SK-N-DZ (cell line): ENCODE results near the gene PIK3CB.
"Not testable (repeated sequence)": the region's sequence is repeated elsewhere in the genome, so short reads cannot be mapped to it uniquely, and the experiment has no call there.

Experiments used
- DNase-seq: peaks from one replicate; pipeline ENCODE4 v3.0.0-alpha.2; 2015; ENCODE audit warnings: low spot score

Gene PIK3CB

DNA sequence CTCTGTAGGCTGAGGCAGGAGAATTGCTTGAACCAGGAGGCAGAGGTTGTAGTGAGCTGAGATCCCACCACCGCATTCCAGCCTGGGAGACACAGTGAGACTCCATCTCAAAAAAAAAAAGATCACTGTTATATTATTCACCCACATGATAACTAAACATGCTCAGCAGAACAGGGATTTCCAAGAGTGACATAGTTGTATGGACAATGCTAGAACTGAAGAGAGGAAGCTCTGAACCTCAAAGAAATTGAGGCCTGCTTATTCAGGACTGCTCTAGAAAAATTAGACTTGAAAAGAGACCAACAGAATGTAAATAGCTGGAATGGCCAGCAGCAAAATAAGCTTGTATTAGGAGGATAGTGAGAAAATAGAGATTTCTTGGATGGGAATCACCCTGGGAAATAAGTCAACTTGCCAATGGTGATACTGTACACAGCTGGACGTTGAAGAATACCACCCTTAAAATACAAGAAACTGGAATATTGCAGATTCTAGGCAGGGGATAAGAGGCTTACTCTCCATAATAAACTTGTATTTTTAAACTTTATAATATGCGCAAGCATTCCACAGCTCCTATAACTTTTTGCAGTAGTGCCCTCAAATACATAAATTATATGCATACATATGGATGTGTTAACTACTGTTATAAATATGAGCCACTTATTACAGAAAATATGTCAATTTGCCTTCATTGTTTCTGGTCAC is 28.2 kb downstream of the PIK3CB start:
- no peak for DNase-seq

DNA sequence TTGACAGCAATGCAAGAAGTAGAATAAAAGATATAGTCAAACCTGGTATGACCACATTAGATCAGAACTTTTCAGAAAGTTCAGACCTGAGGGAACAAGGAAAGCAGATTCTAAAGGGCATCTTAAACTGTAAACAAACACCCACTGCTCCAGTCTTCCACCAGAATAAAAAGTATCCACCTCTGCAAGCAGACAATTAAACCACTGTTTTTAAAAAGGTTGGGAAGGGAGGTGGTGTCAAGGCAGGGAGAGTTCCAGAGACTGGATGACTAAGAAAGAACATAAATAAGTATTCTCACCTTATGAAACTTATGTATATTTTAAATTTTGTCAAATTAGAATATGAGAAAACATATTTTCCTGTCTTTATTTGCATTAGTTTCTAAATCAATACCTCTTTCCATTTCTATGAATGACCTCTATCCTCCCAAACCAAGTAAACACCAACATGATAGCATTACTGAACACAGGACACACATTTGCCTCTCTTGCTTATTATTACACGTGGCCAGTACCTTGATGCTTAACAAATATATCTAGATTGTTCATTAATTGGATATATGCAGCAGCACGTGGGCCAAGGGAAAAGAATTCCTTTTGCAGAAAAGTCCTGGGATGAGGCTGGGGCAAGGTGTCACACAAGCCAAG is 31.6 kb downstream of the PIK3CB start:
- DNase-seq = no peak

GRCh38 chr3:138802223-138802622 is 32.5 kb downstream of the PIK3CB start:
- DNase-seq = not testable (repeated sequence)

GRCh38 chr3:138801792-138802191 is 32.9 kb downstream of the PIK3CB start:
- no peak for DNase-seq

DNA sequence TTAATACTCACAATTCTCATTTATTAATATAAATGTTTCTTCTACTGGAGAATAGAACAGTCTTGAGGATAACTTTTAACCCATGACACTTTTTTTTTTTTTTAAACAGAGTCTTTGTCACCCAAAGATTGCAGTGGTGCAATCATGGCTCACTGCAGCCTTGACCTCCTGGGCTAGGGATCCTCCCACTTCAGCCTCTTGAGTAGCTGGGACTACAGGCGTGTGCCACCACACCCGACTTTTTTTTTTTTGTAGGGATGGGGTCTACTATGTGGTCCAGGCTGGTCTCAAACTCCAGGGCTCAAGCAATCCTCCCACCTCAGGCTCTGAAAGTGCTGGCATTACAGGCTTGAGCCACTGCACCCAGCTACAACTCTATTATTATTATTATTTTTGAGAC is 34.5 kb downstream of the PIK3CB start:
- DNase-seq = no peak

DNA sequence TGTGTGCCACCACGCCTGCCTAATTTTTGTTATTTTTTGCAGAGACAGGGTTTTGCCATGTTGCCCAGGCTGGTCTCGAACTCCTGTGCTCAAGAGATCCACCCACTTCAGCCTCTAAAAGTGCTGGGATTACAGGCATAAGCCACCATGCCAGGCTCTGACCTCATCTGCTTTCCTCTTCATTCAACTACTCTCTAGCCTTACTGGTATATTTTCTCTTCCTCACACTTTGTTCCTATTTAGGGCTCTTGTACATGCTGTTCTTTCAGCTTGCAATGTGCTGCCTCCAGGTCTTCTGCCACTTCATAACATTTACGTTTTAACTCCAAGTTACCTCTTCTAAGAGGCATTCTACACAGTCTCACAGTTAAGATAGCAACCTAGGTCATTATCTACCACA is 34.9 kb downstream of the PIK3CB start:
- no peak for DNase-seq

DNA sequence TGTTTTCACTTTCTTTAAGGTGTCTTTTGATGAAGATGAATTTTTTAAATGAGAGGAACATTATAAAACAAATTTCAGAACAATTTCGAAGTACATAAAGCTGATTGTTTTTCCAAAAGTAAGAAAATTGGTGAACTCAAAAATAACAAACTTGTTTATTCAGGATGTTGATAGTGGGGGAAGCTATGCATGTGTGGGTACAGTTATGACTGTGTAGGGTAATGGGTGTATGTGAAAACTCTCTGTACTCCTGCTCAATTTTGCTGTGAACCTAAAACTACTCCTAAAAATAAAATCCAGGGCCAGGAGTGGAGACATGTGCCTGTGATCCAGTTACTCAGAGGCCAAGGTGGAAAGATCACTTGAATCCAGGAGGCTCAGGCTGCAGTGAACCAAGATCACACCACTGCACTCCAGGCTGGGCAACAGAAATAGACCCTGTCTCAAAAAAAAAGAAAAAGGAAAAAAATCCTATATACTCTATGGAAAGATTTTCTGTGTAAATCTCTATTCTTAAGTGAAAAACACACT is 37.2 kb downstream of the PIK3CB start:
- DNase-seq = no peak

GRCh38 chr3:138796761-138797160 is 38.0 kb downstream of the PIK3CB start:
- DNase-seq = no peak

GRCh38 chr3:138786788-138787271 is 47.9 kb downstream of the PIK3CB start:
- no peak for DNase-seq

- no peak for DNase-seq
These were observed 48.8 kb downstream of the PIK3CB start for GRCh38 chr3:138785951-138786350.

DNA sequence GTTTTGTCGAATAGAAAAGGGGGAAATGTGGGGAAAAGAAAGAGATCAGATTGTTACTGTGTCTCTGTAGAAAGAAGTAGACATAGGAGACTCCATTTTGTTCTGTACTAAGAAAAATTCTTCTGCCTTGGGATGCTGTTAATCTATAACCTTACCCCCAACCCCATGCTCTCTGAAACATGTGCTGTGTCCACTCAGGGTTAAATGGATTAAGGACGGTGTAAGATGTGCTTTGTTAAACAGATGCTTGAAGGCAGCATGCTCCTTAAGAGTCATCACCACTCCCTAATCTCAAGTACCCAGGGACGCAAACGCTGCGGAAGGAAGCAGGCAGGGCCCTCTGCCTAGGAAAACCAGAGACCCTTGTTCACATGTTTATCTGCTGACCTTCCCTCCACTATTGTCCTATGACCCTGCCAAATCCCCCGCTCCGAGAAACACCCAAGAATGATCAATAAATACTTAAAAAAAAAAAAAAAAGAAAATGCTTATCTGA is 49.3 kb downstream of the PIK3CB start:
- not testable (repeated sequence) for DNase-seq

DNA sequence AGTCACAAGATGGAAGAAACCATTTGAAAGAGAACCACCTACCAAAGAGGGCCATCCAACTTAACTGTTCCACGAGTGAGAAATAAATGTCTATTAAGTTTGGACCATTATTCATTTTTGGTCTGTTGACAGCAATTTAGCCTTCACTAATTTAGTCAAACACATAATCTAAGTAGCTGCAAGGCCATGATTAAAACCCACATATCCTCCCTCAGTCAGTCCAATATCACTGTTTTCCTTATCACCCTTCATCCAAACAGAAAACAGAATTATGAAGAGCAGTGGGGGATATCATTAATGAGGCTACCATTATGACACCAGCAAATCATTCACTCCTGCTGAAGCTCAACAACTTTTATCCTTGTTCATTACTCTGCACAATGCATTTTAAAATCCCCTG is 52.0 kb downstream of the PIK3CB start:
- no peak for DNase-seq

DNA sequence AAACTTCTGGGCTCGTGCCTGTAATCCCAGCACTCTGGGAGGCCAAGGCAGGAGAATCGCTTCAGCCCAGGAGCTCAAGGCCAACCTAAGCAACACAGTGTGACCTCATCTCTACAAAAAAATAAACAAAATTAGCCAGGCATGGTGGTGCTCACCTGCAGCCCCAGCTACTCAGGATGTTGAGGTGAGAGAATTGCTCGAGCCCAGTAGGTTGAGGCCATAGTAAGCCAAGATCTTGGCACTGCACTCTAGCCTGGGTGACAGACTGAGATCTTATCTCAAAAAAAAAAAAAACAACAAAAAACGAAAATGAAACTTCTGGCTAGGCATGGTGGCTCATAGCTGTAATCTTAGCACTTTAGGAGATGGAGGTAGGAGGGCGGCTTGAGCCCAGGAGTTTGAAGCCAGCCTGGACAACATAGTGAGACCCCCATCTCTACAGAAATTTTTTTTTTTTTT is 53.7 kb downstream of the PIK3CB start:
- DNase-seq = no peak

- no peak for DNase-seq
These were observed 56.1 kb downstream of the PIK3CB start for GRCh38 chr3:138778643-138779042.

DNA sequence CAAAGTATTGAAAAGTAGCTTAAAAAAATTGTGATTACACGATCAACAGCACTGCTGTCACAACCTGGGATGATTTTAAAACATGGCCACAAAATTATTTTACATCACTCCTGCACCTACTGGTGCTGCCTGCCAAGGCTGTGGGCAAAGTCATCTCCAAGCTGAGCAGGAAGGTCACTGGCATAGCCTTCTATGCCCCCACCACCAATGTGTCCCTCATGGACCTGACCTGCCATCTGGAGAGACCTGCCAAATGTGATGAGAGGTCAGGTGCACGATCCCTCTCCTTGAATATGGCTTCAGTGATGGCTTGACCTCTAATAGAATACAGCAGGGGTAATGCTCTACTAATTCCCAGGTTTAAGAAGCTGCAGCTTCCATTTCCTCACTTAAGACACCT is 57.8 kb downstream of the PIK3CB start:
- DNase-seq = no peak

GRCh38 chr3:138775254-138775595 is 59.5 kb downstream of the PIK3CB start:
- no peak for DNase-seq

GRCh38 chr3:138774529-138775253 is 60.0 kb downstream of the PIK3CB start:
- DNase-seq = no peak

DNA sequence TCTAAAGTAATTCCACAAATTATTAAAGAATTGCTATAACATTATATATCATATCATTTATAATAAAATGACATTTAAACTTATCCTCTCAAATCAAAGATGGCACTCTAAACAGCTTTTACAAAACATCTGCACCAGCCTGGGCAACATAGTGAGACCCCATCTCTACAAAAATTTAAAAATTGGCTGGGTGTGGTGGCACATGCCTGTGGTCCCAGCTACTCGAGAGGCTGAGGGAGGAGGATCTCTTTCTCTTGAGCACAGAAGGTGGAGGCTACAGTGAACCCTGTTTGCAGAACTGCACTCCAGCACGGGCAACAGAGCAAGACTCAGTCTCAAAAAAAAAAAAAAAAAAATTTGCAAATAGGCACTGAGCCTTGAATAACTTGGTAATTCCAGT is 63.1 kb downstream of the PIK3CB start:
- no peak for DNase-seq

- no peak for DNase-seq
These were observed 65.1 kb downstream of the PIK3CB start for GRCh38 chr3:138769616-138770015.

DNA sequence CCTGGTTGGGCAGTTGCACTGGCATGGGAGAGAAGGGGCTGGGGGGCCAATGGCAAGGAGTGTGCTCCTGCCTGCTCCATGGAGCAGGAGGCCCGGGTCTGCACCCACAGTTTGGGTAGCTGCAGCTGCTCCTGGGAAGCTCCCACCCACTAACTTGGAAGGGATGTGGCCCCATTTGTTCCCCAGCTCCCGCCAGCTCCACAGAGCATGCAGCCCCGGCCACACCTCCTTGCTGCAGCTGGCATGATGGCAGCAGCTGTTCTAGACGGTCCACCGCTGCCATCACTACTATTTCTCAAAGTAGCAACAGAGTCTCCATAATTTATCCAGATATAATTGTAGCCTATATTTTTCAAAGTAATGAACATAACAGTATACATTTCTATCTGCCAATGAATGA is 65.8 kb downstream of the PIK3CB start:
- DNase-seq = no peak

DNA sequence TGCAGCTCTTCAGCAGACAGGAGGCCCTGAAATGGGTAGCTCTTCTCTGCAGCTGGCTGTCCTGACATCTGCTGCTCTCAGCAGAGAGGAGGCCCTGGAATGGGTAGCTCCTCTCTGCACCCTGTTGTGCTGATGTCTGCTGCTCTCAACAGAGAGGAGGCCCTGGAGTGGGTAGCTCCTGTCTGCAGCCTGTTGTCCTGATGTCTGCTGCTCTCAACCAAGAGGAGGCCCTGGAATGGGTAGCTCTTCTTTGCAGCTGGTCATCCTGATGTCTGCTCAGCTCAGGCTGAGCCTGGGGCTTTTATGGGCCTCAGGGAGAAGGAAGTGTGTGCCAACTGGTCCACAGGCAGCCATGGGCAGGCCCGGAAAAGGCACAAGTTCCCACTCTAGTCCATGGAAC is 66.6 kb downstream of the PIK3CB start:
- no peak for DNase-seq

- DNase-seq = no peak
These were observed 67.1 kb downstream of the PIK3CB start for GRCh38 chr3:138767498-138768104.
